ENCODE data around the gene MAP3K5.
"Not testable (repeated sequence)": the region's sequence is repeated elsewhere in the genome, so short reads cannot be mapped to it uniquely, and the experiment has no call there.

The MAP3K5 gene

GRCh38 chr6:136793363-136793762 is 1.1 kb upstream of the MAP3K5 start:
- no peak for DNase-seq (ENCODE audit: low read depth)

DNA sequence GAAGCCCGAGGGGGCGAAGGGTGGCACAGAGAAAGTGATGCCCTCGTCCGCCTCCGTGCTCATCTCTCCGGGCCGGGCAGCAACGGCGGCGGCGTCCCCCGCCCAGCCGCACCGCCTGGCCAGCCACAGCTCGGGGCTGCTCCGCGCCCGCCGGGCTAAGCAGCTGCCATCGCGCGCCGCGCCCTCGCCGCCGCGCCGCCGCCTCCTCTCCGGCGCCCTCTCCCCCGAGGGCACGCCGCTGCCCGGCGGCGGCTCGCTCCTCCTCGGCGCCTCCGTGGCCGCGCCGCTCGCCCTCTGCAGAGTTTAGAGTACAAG is 225 bp downstream of the MAP3K5 start:
- DNase-seq (ENCODE audit: low read depth): no peak

DNA sequence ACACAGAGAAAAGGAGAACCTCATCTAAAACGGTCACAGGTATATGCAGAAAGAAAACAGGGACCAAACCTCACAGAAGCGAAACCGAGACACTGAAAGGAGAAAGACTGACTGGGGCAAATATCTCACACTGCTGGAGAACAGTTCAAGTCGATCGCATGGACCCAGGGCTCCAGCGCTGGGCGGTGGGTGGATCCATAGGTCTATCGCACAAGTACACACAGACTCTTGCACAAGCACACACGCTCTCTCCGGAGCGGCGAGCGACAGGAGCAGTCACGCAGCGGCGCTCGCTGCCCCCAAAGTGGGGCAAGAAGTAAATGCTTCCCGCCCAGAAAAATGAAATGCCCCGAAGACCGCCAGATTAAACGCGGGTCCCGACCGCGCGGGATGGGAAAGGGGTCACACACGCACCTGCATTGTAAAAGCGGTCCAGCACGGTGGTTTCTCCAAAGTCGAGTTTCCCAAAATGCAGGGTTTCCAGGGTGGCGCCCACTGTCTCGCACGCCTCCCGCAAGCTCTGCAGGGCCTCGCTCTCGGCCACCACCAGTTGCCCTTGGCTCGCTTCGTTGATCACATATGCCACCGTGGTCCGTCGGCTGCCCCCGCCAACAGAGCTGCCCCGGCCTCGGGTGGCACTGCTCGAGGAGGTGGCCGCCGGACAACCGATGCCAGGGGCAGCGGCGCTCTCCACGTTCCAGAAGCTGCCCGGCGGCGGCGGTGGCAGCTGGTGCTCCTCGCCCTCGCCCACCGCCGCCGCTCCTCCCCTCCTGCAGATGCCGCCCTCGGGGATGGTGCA is 782 bp downstream of the MAP3K5 start:
- DNase-seq (ENCODE audit: low read depth): no peak

DNA sequence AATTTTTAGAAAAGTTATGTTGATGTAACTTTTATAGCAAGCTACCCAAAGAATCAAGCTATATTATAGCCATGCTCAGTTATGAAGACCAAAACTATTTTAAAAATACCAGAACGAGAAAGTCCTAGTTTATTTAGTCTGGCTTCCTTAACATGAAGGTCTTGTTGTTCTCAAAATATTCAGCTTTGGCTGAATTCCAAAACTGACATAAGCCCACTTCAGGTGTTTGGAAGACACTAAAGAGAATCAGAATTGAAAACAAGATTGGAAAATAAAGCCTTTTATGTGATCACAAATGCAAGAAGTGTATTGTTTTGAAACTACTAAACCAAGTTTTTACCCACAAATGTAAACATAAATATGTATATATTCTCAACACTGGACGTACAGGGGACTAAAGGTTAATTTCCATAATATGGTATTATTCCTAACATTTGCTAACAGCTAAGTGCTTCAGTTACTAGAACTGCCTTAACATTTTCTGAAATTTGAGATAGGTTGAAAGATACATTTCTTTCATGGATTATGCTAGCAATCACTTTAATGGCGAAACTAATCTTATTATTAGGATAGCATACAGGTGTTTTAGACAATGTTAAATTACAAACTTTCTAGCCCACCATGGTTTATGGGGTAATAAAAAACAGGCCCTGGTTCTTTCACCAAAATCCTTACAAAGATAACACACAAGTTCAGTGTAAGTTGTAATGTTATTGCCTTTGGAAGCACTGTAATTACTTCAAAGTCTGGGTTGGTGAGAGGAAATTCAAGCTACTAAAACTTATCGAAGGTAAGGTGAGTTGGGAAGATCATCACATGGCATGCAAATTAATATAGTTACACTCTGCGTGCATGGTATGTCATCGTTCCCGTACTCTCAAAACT is 1.6 kb downstream of the MAP3K5 start:
- DNase-seq (ENCODE audit: low read depth): no peak

GRCh38 chr6:136789440-136789839 is 2.8 kb downstream of the MAP3K5 start:
- DNase-seq (ENCODE audit: low read depth): not testable (repeated sequence)

DNA sequence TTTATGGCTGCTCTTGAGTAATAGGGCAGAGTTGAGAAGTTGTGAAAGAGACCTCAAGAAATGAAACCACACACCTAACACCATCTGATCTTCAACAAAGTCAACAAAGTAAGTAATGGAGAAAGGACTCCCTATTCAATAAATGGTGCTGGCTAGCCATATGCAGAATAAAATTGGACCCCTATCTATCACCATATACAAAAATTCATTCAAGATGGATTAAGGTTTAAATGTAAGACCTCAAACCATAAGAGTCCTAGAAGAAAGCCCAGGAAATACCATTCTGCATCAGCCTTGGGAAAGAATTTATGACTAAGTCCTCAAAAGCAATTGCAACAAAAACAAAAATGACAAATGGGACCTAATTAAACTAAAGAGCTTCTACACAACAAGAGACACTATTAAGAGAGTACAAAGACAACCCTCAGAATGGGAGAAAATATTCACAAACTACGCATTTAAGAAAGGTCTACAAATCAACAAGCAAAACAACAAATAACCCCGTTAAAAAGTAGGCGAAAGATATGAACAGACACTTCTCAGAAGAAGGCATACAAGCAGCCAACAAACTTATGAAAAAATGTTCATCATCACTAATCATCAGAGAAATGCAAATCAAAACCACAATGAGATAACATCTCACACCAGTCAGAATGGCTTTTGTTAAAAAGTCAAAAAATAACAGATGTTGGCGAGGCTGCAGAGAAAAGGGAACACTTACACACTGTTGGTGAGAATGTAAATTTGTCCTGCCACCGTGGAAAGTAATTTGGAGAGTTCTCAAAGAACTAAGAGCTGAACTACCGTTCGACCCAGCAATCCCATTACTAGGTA is 4.0 kb downstream of the MAP3K5 start:
- peak; percentile 63 for DNase-seq (ENCODE audit: low read depth)

DNA sequence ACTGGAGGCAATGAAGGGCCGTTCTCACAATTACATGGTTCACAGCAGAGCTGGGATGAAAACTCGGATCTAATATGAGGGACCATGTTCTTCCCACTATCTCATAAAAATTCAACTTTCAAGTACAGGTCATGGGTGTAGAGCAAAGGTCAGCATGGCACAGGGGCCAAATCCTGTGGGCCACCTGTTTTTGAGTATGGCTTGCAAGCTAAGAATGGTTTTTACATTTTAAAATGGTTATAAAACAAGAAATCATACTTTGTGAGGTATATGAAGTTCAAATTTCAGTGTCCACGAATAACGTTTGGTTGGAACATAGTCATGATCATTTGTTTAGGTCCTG is 4.6 kb downstream of the MAP3K5 start:
- no peak for DNase-seq (ENCODE audit: low read depth)

- DNase-seq (ENCODE audit: low read depth): no peak
These were observed 5.6 kb downstream of the MAP3K5 start for GRCh38 chr6:136786658-136787057.

GRCh38 chr6:136784910-136785746 is 7.1 kb downstream of the MAP3K5 start:
- no peak for DNase-seq (ENCODE audit: low read depth)

DNA sequence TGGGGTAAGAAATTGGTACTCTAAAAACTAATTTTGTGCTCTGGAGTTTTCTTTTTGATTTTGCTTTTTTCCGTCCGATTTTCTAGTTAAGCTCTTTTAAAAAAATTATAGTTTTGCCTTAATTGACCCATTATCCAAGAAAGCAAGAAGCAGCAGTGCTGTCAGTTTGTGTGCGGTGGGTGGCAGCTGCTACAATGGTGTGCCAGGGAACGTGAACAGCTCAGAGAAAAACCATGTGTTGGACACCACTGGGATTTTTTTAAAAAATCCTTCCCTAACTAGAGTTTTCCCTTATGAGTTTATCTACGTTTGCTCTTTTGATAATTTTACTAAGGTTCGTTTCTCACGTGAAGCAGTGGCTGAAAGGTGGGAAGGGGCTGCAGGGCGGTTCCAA is 8.0 kb downstream of the MAP3K5 start:
- DNase-seq (ENCODE audit: low read depth): no peak

- no peak for DNase-seq (ENCODE audit: low read depth)
These were observed 8.6 kb downstream of the MAP3K5 start for GRCh38 chr6:136783495-136784270.

DNA sequence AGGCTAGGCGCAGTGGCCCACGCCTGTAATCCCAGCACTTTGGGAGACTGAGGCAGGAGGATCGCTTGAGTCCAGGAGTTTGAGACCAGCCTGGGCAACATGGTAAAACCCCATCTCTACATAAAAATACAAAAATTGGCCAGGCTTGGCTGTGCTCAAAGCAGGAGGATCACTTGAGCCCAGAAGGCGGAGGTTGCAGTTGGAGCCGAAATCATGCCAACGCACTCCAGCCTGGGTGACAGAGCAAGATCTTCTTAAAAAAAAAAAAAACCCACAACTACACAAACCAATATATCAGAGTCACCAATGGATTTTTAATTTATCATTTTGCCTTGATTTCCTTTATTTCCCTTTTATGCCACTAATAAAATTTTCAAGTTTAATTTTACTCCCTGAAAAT is 9.3 kb downstream of the MAP3K5 start:
- no peak for DNase-seq (ENCODE audit: low read depth)

DNA sequence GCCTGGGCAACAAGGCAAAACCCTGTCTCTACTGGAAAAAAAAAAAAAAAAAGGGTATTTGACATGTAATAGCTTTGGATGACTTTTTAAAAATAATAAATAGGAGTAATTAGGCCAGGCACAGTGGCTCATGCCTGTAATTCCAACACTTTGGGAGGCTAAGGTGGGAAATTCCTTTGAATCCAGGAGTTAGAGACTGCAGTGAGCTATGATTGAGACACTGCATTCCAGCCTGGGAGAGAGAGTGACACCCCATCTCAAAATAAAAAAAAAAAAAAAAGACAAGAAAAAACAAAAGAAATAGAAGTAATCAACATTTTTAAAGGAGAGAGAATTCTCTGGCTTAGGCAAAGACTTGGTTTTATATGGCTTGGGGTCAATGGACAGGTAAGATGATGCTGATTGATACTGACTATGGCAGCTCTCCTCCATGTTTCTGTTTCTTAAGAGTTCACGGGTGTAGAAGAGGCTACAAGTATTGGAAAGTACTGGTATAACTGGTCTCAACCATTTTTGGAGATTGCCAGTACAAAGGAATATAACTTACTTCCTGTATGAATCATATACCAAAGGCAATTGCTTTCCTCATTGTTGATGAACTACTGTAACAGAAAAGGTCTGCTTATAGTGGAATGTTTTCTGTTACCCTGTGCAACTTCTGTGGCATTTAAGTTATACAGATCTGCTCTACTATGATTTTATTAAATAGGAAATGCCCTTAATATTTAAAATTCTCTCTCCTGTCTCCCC is 10.1 kb downstream of the MAP3K5 start:
- DNase-seq (ENCODE audit: low read depth): no peak

DNA sequence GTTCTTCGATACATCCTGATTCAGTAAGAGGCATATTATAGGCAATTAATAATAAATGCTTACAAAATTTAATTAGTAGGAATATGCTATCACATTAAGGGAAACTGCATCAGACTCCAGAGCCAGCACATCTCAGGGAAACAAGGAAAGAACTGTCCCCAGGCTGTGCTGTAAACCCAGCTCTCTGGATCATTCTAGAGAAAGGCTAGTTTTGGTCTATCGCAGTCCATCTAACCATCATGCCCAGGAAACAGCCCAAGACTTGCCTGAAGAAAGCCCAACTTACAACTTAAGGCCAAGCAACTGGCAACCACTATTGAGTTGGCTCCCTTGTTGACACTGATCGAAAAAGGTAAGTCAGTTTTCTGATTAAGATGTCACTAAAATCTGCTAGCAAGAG is 11.3 kb downstream of the MAP3K5 start:
- no peak for DNase-seq (ENCODE audit: low read depth)

GRCh38 chr6:136779682-136780081 is 12.6 kb downstream of the MAP3K5 start:
- DNase-seq (ENCODE audit: low read depth): no peak

- DNase-seq (ENCODE audit: low read depth): no peak
These were observed 14.6 kb downstream of the MAP3K5 start for GRCh38 chr6:136777651-136778050.

DNA sequence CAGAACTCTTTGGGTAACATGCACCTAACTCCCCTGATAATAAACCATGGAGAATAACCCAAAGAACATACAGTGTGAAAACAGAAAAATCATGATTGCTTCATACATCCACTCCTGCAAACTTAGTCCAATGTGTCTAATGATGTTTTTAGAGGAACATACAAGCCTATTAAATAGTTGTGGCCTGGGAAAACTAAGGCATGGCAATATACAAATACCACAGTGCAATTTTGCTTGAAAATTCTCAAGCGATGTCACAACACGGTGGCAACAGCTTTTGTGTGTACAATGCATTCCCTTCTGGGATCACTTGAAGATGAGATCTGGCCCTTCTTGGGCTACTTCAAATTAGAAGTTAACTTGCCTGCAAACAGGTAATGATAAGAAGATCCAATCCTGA is 16.7 kb downstream of the MAP3K5 start:
- DNase-seq (ENCODE audit: low read depth): peak; percentile 43

DNA sequence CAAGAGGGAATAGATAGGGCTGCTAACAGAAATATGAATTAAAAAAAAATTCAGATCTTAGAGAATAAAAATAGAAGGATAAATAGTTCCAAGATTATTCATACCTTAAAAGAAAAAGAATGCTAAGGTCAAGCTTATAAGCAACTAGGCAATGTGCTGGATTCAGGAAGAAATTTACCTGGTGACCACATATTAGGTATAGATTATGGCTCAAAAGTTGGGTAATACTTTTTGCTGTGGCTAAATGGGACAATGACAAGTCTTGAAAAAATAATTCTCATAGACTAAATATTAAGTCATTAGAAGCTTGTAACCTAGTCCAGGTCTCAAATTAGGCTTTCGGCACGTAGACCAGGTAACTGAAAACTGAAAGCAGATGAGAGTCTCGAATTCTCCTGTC is 17.2 kb downstream of the MAP3K5 start:
- no peak for DNase-seq (ENCODE audit: low read depth)

DNA sequence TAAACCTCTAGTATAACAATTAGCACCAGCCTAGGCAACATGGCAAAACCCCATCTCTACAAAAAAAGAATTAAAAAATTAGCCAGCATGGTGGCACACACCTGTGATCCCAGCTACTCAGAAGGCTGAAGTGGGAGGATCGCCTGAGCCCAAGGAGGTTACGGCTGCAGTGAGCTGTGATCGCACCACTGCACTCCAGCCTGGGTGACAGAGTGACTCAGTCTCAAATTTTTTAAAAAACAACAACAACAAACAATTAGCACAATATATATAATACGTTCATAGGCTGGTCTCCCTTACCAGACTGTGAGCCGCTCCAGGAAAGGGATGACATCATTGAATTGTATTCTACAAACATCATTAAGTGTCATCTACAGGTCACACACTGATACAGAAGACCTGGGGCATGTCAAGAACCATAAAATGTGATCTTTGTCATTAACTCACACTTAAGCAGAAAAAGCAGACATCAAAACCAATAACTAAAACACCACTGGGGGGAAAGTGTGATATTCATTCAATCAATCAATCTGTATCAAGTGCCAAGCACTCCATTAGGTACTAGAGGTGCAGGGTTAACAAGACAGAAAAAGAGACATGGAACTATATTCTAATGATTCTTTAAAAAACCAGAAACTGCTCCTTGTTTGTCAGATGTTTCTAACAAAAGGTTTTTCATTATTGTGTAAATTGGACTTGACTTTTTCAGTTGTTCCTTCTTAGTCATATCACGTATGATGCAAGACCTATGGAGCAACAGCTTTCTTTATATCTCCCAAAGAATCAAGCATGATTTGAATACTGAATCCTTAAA is 17.8 kb downstream of the MAP3K5 start:
- no peak for DNase-seq (ENCODE audit: low read depth)

GRCh38 chr6:136773473-136773796 is 18.8 kb downstream of the MAP3K5 start:
- no peak for DNase-seq (ENCODE audit: low read depth)
